GM19395 (cell line): ENCODE measurements around the gene CASZ1.

Source experiments
- ATAC-seq: cut with Tn5 transposase; IDR thresholded peaks from one replicate; pipeline ENCODE4 v1.9.1; 2021; ENCODE audit warnings: mild to moderate bottlenecking, moderate library complexity; ENCODE audit not compliant: unreplicated experiment

Gene CASZ1

DNA sequence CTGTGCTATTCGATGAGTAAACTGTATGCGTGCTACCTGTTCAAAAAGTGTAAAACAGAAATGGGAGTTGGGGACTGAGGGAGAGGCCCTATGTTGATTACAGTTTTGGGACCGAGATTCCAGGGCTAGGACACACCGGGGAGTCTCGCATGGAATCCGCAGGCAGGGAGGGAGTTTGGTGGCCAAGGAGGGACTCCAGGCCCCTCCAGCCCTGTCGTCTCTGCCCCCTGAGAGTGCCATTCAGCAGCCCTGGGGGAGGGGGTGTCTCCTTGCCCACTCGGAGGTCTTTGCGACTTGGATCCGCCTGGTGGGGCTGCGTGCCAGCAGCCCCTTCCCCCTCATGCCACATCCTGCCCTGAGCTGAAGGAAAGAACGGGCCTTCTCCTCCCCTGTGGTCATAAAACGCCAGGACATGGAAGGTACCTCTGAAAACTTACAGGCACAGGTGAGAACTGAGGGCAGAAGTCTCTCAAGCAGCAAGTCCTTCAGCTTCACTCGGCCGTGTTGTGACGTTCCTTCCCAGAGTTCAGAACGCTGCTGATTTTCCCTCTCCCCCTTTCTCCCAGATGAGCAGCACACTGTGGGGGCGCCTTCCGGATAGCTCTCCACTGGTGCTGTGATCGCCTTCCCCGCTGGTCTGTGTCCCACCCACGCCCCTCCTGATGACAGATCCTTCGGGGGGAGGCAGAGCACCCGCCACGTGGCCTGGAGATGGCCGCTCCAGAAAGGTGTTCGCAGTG lies 180.3 kb downstream of the CASZ1 start:
- no peak for ATAC-seq

DNA sequence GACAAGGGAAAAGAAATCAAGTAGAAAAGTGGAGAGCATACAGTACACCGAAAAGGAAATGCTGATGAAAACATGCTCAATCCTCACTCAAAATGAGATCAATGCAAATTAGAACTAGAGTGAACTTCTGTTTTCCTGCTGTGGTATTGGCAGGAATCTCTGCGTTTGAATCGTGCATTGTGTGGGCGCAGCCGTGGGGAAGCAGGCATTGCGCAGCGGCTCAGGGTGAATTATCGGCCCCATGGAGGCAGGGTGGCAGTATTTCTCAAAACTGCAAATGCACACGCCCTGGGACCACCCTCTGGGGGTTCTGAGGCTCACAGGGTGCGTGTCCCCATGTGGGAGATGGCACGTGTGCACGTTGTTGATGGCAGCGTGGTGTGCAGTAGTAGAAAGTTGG lies 181.1 kb downstream of the CASZ1 start:
- no peak for ATAC-seq

GRCh38 chr1:10614377-10615225 lies 181.8 kb downstream of the CASZ1 start:
- no peak for ATAC-seq

GRCh38 chr1:10613861-10614260 lies 182.6 kb downstream of the CASZ1 start:
- no peak for ATAC-seq

DNA sequence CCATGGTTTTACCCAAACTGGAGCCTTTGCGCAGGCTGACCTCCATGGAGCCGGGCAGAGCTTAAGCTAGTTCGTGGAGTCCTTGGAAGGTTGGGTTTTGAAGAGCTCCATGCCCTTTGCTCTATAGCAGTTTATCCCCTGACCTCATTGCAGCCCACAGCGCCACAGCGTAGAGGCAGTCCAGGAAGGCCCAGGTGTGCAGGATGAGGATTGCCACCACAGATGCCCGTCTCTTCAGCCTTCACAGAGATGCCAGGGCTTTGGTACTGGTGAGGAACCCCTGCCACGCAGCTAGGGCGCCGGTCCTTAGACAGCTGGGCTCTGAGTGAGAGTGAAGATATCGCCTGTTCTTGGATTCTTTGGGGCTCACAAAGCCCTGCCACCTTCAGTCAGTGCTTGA lies 183.1 kb downstream of the CASZ1 start:
- no peak for ATAC-seq

GRCh38 chr1:10612436-10613160 lies 183.8 kb downstream of the CASZ1 start:
- no peak for ATAC-seq

GRCh38 chr1:10610901-10611600 lies 185.4 kb downstream of the CASZ1 start:
- ATAC-seq, result no peak

DNA sequence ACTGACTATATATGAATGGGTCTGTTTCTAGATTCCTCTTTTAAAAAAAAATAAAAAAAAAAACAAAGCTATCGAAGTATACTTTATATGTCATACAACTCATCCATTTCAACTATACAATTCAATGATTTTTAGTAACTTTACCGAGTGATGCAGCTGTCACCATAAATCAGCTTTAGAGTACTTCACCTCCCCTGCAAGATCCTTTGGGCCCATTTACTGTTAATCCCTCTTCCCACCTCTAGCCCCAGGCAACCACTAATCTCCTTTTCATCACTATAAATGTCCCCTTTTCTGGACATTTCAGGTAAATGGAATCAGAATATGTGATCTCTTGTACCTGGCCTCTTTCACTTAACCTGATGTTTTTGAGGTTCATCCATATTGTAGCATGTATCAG lies 187.8 kb downstream of the CASZ1 start:
- ATAC-seq, result no peak

- no peak for ATAC-seq
Observed at GRCh38 chr1:10607228-10607627, 189.2 kb downstream of the CASZ1 start.

GRCh38 chr1:10606064-10606463 lies 190.4 kb downstream of the CASZ1 start:
- ATAC-seq, result no peak

- no peak for ATAC-seq
Observed at GRCh38 chr1:10604966-10605365, 191.5 kb downstream of the CASZ1 start.

GRCh38 chr1:10602936-10603335 lies 193.5 kb downstream of the CASZ1 start:
- ATAC-seq, result no peak

DNA sequence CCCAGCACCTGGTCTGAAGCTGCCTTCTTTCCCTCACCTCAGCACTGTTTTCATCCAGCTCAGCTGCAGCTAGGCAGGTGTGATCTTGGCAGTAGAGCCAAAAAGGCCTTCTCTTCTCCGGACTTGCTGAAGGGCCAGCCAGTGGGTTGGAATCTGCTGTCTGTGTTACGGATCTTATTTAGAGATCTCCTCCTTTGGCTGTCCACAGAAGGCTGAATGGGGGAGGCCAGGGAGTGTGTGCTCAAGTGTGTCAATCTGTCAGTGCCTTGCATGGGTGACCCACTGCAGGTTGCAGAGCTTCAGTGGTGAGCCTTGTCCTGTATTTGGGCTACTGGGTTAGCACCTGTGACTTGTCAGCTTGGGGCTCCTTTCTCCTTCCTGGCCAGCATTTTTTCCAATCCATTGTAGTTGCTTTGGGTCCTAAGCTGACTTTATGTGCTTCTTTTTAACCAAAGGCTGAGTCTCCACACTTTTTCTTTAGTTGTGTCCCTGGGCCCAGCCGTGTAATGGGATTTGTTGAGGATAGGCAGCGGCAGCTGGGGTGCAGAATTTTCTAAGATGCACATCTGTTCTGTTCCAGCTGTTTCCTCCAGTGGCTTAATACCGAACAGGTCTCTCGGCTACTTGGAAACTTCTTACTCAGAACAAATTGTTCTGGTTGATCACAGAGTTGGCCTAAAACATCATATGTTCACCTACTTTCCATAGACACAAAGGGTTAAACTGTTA lies 194.9 kb downstream of the CASZ1 start:
- ATAC-seq, result no peak

GRCh38 chr1:10599194-10599861 lies 197.1 kb downstream of the CASZ1 start:
- no peak for ATAC-seq

- ATAC-seq, result no peak
Observed at GRCh38 chr1:10598389-10598702, 198.1 kb downstream of the CASZ1 start.

GRCh38 chr1:10597492-10598388 lies 198.7 kb downstream of the CASZ1 start:
- no peak for ATAC-seq

DNA sequence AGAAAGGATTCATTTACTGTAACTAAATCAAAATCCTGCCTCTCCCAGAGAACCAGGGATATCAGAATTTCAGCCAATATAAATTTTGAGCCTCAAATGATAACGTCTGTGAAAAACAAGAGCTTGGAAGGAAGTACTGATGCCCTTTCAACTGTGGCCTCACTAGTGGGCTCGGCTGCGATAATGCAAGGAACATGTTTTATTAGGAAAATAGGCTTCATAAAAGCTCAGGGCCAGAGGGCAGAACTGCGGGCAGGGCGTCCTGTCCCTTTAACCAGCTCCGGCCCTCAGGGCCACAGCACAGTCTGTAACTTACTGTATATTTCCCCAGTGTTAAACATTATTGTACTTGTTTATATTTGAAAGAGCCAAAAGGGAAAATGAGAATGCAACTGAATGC lies 199.7 kb downstream of the CASZ1 start:
- no peak for ATAC-seq

- no peak for ATAC-seq
Observed at GRCh38 chr1:10594595-10595223, 201.7 kb downstream of the CASZ1 start.
